GM12891 (cell line): ENCODE data around the gene EDA.

Experiments used
- PAX5 ChIP-seq: IDR thresholded peaks from 2 replicates; pipeline ENCODE4 v1.6.1; 2011; ENCODE audit warnings: low read length, moderate library complexity, mild to moderate bottlenecking; ENCODE audit not compliant: insufficient read depth, severe bottlenecking
- POLR2A ChIP-seq: IDR thresholded peaks from 2 replicates; pipeline ENCODE4 v1.6.1; 2011; ENCODE audit warnings: low read depth, low read length, control low read depth
- POLR2AphosphoS5 ChIP-seq: IDR thresholded peaks from 2 replicates; pipeline ENCODE4 v1.6.1; 2011; ENCODE audit warnings: low read depth, low read length, control low read depth

DNA sequence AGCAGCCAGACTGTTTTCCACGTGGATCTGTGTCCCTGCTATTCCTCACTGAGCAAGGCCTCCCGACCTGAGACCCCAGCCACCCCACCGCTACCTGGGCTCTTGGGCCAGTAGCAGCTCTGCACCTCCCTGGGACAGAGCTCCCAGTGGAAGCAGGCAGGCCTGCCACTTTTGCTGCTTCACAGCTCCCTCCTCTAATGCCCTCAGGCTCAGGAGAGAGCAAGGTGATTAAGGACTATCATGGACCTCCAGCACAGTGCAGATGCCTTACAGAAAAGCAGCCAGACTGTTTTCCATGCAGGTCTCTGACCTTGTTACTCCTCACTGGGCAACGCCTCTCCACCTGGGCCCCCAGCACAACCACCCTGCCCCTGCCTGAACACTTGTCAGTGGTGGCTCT lies 396.8 kb downstream of the EDA start:
- TF ChIP-seq POLR2A (no peak), POLR2AphosphoS5 (no peak), PAX5 (no peak)
